DOHH2 (cell line): ENCODE measurements around the gene PPP3CA.
A peak's percentile ranks its signal among the peaks of the same experiment; 100 is the strongest.

Experiments
- H3F3A ChIP-seq: fragments of 200-600 bp; sonication (generic), shearing (Covaris generic); 2 replicates; pipeline ENCODE4 v1.6.0; 2016; ENCODE audit warnings: antibody characterized with exemption, mild to moderate bottlenecking; ENCODE audit not compliant: control insufficient read depth, insufficient read depth
- H3K27ac ChIP-seq: fragments of 200-600 bp; sonication (generic); 2 replicates; pipeline ENCODE4 v1.5.1; 2014; ENCODE audit warnings: low read depth, mild to moderate bottlenecking, low read length, moderate library complexity
- H3K27me3 ChIP-seq: fragments of 200-600 bp; sonication (generic); 2 replicates; pipeline ENCODE4 v1.6.1; 2014; ENCODE audit warnings: mild to moderate bottlenecking, low read length, mixed read lengths; ENCODE audit not compliant: control insufficient read depth
- H3K36me3 ChIP-seq: fragments of 200-600 bp; sonication (generic); 2 replicates; pipeline ENCODE4 v1.6.1; 2014; ENCODE audit warnings: mild to moderate bottlenecking, low read length, moderate library complexity, mixed read lengths; ENCODE audit not compliant: control insufficient read depth
- H3K4me1 ChIP-seq: fragments of 200-600 bp; sonication (generic); 2 replicates; pipeline ENCODE4 v1.6.1; 2014; ENCODE audit warnings: mild to moderate bottlenecking, low read length, mixed read lengths; ENCODE audit not compliant: control insufficient read depth
- H3K4me2 ChIP-seq: fragments of 200-600 bp; sonication (generic); 2 replicates; pipeline ENCODE4 v1.6.0; 2014; ENCODE audit warnings: mild to moderate bottlenecking, low read length, moderate library complexity
- H3K4me3 ChIP-seq: fragments of 200-600 bp; sonication (generic); 2 replicates; pipeline ENCODE4 v1.5.1; 2014; ENCODE audit warnings: mild to moderate bottlenecking, low read length, mixed read lengths
- H3K79me2 ChIP-seq: fragments of 200-600 bp; sonication (generic); 2 replicates; pipeline ENCODE4 v1.6.1; 2014; ENCODE audit warnings: mild to moderate bottlenecking, low read length, mixed read lengths; ENCODE audit not compliant: control insufficient read depth
- H3K9me2 ChIP-seq: fragments of 200-600 bp; sonication (generic); replicated peaks from 2 replicates; pipeline ENCODE4 v1.6.1; 2014; ENCODE audit warnings: mild to moderate bottlenecking, low read length, mixed read lengths; ENCODE audit not compliant: control insufficient read depth
- H3K9me3 ChIP-seq: fragments of 200-600 bp; sonication (generic); 2 replicates; pipeline ENCODE4 v1.6.1; 2014; ENCODE audit warnings: antibody characterized with exemption, low read length, mixed read lengths; ENCODE audit not compliant: control insufficient read depth, insufficient read depth
- H4K20me1 ChIP-seq: fragments of 200-600 bp; sonication (generic); 2 replicates; pipeline ENCODE4 v1.6.0; 2014; ENCODE audit warnings: low read depth, mild to moderate bottlenecking, antibody characterized with exemption, low read length, moderate library complexity; ENCODE audit not compliant: control insufficient read depth, insufficient read depth
- EZH2phosphoT487 ChIP-seq: fragments of 200-600 bp; sonication (generic); IDR thresholded peaks from 2 replicates; pipeline ENCODE4 v1.6.1; 2017; ENCODE audit warnings: borderline replicate concordance, mild to moderate bottlenecking, antibody characterized with exemption, low read length, moderate library complexity, mixed read lengths
- TF ChIP-seq, protein P1 (sequence below): fragments of 200-600 bp; sonication (generic); IDR thresholded peaks from one replicate; pipeline ENCODE4 v1.5.1; 2014; ENCODE audit warnings: antibody characterized with exemption, mild to moderate bottlenecking, low read depth, low read length; ENCODE audit not compliant: poor library complexity, severe bottlenecking

PPP3CA gene

DNA sequence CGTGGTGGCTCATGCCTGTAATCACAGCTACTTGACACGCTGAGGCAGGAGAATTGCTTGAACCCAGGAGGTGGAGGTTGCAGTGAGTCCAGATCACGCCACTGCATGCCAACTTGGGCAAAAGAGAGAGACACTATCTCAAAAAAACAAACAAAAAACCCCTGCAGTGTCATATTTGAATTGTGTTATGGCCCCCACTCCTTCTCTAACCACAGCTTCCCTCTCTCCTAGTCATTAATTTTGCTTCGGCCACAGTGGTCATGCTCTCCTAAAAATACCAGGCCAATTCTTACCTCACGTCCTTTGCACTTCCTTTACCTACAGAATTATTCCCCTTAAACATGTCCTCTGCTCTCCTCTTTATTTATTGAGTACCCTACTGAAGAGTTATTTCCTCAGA lies 206.1 kb downstream of the PPP3CA start:
- TF ChIP-seq, protein P1, sequence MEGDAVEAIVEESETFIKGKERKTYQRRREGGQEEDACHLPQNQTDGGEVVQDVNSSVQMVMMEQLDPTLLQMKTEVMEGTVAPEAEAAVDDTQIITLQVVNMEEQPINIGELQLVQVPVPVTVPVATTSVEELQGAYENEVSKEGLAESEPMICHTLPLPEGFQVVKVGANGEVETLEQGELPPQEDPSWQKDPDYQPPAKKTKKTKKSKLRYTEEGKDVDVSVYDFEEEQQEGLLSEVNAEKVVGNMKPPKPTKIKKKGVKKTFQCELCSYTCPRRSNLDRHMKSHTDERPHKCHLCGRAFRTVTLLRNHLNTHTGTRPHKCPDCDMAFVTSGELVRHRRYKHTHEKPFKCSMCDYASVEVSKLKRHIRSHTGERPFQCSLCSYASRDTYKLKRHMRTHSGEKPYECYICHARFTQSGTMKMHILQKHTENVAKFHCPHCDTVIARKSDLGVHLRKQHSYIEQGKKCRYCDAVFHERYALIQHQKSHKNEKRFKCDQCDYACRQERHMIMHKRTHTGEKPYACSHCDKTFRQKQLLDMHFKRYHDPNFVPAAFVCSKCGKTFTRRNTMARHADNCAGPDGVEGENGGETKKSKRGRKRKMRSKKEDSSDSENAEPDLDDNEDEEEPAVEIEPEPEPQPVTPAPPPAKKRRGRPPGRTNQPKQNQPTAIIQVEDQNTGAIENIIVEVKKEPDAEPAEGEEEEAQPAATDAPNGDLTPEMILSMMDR: no peak
- H3K27ac ChIP-seq: no peak overlapping the region; the same call in 1 of the 2 replicates
- no peaks in the 10 kb centered on the region for H3K9me2 ChIP-seq
- 0 out of 2 replicates have a peak, but pooled peaks cover 2% of the 10 kb centered on the region for H3F3A ChIP-seq
- no peaks in the 10 kb centered on the region for H3K36me3 ChIP-seq
- H3K4me3 ChIP-seq: peak overlapping the region; percentile 24; the same call in 1 of the 2 replicates
- H3K79me2 ChIP-seq: peaks cover 4% of the 10 kb centered on the region; the same call in 1 of the 2 replicates
- H3K4me1 ChIP-seq: peaks cover 55% of the 10 kb centered on the region
- no peaks in the 10 kb centered on the region for H3K27me3 ChIP-seq
- H3K9me3 ChIP-seq: no peaks in the 10 kb centered on the region
- H3K4me2 ChIP-seq: peak overlapping the region; percentile 45
- H4K20me1 ChIP-seq: no peaks in the 10 kb centered on the region

DNA sequence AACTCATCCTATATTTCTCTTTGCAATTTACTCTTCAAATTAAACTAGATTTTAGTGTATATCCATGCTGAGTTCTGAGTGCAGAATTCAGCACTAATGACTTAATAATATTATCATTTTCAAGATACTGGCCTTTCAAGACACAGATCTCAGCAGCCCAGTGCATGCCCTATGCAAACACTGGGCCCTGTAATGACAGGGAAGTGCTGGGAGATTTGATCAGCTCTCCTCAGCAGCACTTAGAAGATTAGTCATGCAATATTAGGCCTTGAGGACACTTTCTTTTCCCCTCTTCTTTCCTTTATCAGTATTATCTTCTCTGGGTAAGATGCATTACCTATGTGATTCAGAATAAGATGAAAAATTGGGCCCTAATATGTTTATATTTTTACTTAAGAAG lies 207.1 kb downstream of the PPP3CA start:
- H3K79me2 ChIP-seq: peaks cover 4% of the 10 kb centered on the region; the same call in 1 of the 2 replicates
- TF ChIP-seq, protein P1: no peak
- no peak for TF ChIP-seq EZH2phosphoT487
- 0 out of 2 replicates have a peak, but pooled peaks cover 2% of the 10 kb centered on the region for H3F3A ChIP-seq
- H3K27me3 ChIP-seq: no peaks in the 10 kb centered on the region
- H3K36me3 ChIP-seq: no peaks in the 10 kb centered on the region
- no peaks in the 10 kb centered on the region for H3K9me2 ChIP-seq
- 0 out of 2 replicates have a peak overlapping the region, but pooled peaks have one; percentile 45 for H3K4me2 ChIP-seq
- H4K20me1 ChIP-seq: no peaks in the 10 kb centered on the region
- peaks cover 65% of the 10 kb centered on the region for H3K4me1 ChIP-seq
- no peak overlapping the region for H3K27ac ChIP-seq
- no peak overlapping the region for H3K4me3 ChIP-seq
- no peaks in the 10 kb centered on the region for H3K9me3 ChIP-seq

DNA sequence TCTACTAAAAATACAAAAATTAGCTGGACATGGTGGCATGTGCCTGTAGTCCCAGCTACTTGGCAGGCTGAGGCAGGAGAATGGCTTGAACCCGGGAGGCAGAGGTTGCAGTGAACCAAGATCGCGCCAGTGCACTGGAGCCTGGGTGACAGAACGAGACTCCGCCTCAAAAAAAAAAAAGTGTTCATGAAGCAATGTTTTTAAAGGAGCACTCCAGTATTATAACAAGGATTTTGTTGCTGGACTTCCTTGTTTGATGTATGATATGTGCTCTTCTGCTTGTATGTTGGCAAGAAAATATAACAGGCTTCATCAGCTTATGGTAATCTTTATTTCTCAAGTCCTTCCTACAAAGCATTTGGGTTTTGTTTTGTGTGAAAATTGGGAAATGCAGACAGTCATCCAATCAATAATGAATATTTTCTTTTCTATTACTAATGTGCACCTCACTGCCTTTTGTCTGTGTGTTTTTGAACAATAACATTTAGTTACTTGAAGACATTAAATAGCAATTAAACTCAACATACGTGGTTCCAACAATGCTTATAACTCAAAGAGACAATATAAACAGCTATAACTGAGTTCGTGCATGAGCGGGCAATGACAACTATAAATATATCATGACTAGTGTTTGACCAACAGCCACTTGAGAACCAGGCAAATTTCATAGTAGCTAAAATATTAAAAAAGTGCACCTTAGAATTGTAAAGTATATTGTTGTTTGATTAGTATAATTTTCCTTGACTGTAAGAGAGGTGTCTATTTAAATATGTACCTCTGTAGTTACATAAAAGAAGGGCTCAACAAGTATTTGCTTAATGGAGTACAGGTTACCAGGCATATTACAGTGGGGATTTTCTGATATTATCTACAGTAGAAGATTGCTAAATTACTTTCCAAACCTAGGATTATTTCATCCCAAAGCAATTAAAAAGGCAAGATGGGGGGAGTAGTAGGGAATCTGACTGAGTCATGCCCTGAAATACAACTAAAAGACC lies 210.7 kb downstream of the PPP3CA start:
- Histone ChIP-seq H3K9me2 (no peaks in the 10 kb centered on the region), H3K27ac (peak overlapping the region; percentile 50), H3K79me2 (peaks cover 6% of the 10 kb centered on the region; the same call in 1 of the 2 replicates), H3K4me2 (peak overlapping the region; percentile 90), H3K9me3 (no peaks in the 10 kb centered on the region), H3K27me3 (no peaks in the 10 kb centered on the region), H3K36me3 (no peaks in the 10 kb centered on the region), H3F3A (0 out of 2 replicates have a peak, but pooled peaks cover 2% of the 10 kb centered on the region), H4K20me1 (no peaks in the 10 kb centered on the region), H3K4me3 (peak overlapping the region; percentile 70), H3K4me1 (peaks cover 62% of the 10 kb centered on the region)
- TF ChIP-seq, protein P1: no peak
- no peak for TF ChIP-seq EZH2phosphoT487
